A549 (cell line): ENCODE data around the gene DLG1. TPM values are rescaled to one million over a fixed set of nuclear protein-coding genes. Genes with fewer than 3 reads are reported as not detected.

Source experiments
- ATAC-seq, 2 experiments: fragments of 200-7000 bp in 1 of 2; fragments of >200 bp in 1 of 2; cut with Nextera tagmentation in 1 of 2; cut with Tn5 transposase in 1 of 2; 3 replicates each; pipeline versions ENCODE4 v1.8.0 to v1.9.1; 2018 to 2020; ENCODE audit warnings: mild to moderate bottlenecking in 1 of 2, moderate library complexity in 1 of 2
- CTCF ChIA-PET: fragments of 300-600 bp; sonication (Branson Sonifier 250); formaldehyde crosslinking; extraction: SDS; loops from one replicate; lab custom pipeline; 2021; ENCODE audit warnings: antibody characterized with exemption, inconsistent platforms; lab: Yijun Ruan, JAX
- POLR2A ChIA-PET: fragments of 350-600 bp; formaldehyde crosslinking; extraction: SDS; loops from one replicate; lab custom pipeline; 2021; ENCODE audit warnings: antibody characterized with exemption, inconsistent platforms; lab: Yijun Ruan, JAX
- DNase-seq, 2 experiments: peaks; one replicate each; pipeline versions ENCODE4 v3.0.0 to v3.0.0-alpha.2; 2011 to 2016; ENCODE audit warnings: low read depth in 1 of 2, low spot score in 1 of 2
- FAIRE-seq: peaks from 2 replicates; lab custom pipeline; 2011; peaks lifted over from hg19 to GRCh38; lab: Jason Lieb, UNC
- H3K27ac ChIP-seq, 2 experiments: fragments of >200 bp; sonication (Bioruptor Twin); formaldehyde crosslinking; 3 replicates each; pipeline ENCODE4 v1.5.1; 2016 to 2017
- H3K4me1 ChIP-seq: fragments of >200 bp; sonication (Bioruptor Twin); formaldehyde crosslinking; 3 replicates; pipeline ENCODE4 v1.6.1; 2016
- H3K4me2 ChIP-seq: fragments of >200 bp; sonication (Bioruptor Twin); formaldehyde crosslinking; 3 replicates; pipeline ENCODE4 v1.6.1; 2016
- H3K4me3 ChIP-seq: fragments of >200 bp; sonication (Bioruptor Twin); formaldehyde crosslinking; 3 replicates; pipeline ENCODE4 v1.5.1; 2016
- H3K9me3 ChIP-seq: fragments of >200 bp; sonication (Bioruptor Twin); formaldehyde crosslinking; 3 replicates; pipeline ENCODE4 v1.6.1; 2016
- BHLHE40 ChIP-seq: IDR thresholded peaks from 2 replicates; pipeline ENCODE4 v1.6.1; 2012; ENCODE audit warnings: low read depth, low read length, inconsistent platforms
- CBX8 ChIP-seq: fragments of 200-600 bp; sonication (generic); IDR thresholded peaks from 2 replicates; pipeline ENCODE4 v1.6.1; 2016
- CEBPB ChIP-seq, 2 experiments: fragments of >200 bp in 1 of 2; sonication (Bioruptor Twin) in 1 of 2; formaldehyde crosslinking in 1 of 2; IDR thresholded peaks; 2 replicates each; pipeline ENCODE4 v1.6.1; 2012 to 2016
- CHD2 ChIP-seq: fragments of 150-350 bp; IDR thresholded peaks from 2 replicates; pipeline ENCODE4 v1.6.1; 2014; ENCODE audit warnings: low read length; ENCODE audit not compliant: partially characterized antibody
- CHD4 ChIP-seq: fragments of 200-600 bp; sonication (generic); IDR thresholded peaks from 2 replicates; pipeline ENCODE4 v1.6.1; 2016; ENCODE audit warnings: antibody characterized with exemption, mild to moderate bottlenecking, borderline replicate concordance
- EP300 ChIP-seq, 2 experiments: fragments of >200 bp; sonication (Bioruptor Twin); formaldehyde crosslinking; IDR thresholded peaks; 2 replicates in 1 of 2; 3 replicates in 1 of 2; pipeline ENCODE4 v1.6.1; 2016 to 2017
- ESRRA ChIP-seq: fragments of 150-350 bp; IDR thresholded peaks from 2 replicates; pipeline ENCODE4 v1.6.1; 2014; ENCODE audit warnings: mild to moderate bottlenecking, low read length, borderline replicate concordance
- FOSB ChIP-seq: fragments of 250-450 bp; sonication (Bioruptor Pico); IDR thresholded peaks from 2 replicates; pipeline ENCODE4 v1.5.0; 2020; ENCODE audit warnings: mild to moderate bottlenecking, moderate library complexity
- FOXS1 ChIP-seq: fragments of 250-450 bp; sonication (Bioruptor Pico); IDR thresholded peaks from 2 replicates; pipeline ENCODE4 v1.5.0; 2020; ENCODE audit warnings: mild to moderate bottlenecking, moderate library complexity
- GATA3 ChIP-seq: IDR thresholded peaks from 2 replicates; pipeline ENCODE4 v1.6.1; 2012; ENCODE audit warnings: borderline replicate concordance
- HDAC2 ChIP-seq: fragments of 200-600 bp; sonication (generic); IDR thresholded peaks from 2 replicates; pipeline ENCODE4 v1.6.1; 2016
- HOXA7 ChIP-seq: fragments of 250-450 bp; sonication (Bioruptor Pico); IDR thresholded peaks from 2 replicates; pipeline ENCODE4 v1.5.0; 2020; ENCODE audit warnings: mild to moderate bottlenecking, moderate library complexity
- HOXB13 ChIP-seq: fragments of 250-450 bp; sonication (Bioruptor Pico); IDR thresholded peaks from 2 replicates; pipeline ENCODE4 v1.5.0; 2020; ENCODE audit warnings: low read depth, mild to moderate bottlenecking, moderate library complexity
- HOXB5 ChIP-seq: fragments of 250-450 bp; sonication (Bioruptor Pico); IDR thresholded peaks from 2 replicates; pipeline ENCODE4 v1.5.0; 2020; ENCODE audit warnings: mild to moderate bottlenecking, moderate library complexity
- KDM1A ChIP-seq: fragments of 200-600 bp; sonication (generic); IDR thresholded peaks from 2 replicates; pipeline ENCODE4 v1.6.1; 2016; ENCODE audit warnings: low read depth, mild to moderate bottlenecking
- KDM5A ChIP-seq: fragments of 200-600 bp; sonication (generic); IDR thresholded peaks from 2 replicates; pipeline ENCODE4 v1.6.1; 2016; ENCODE audit warnings: antibody characterized with exemption, mild to moderate bottlenecking
- MYC ChIP-seq: IDR thresholded peaks from 2 replicates; pipeline ENCODE4 v1.6.1; 2012; ENCODE audit warnings: mild to moderate bottlenecking, inconsistent platforms, low read length, improper control_type of control experiment, borderline replicate concordance
- NPAS2 ChIP-seq: fragments of 250-450 bp; sonication (Bioruptor Pico); IDR thresholded peaks from 2 replicates; pipeline ENCODE4 v1.8.0; 2022; ENCODE audit warnings: mild to moderate bottlenecking, moderate library complexity, borderline replicate concordance
- POLR2A ChIP-seq: IDR thresholded peaks from 2 replicates; pipeline ENCODE4 v1.6.1; 2012; ENCODE audit warnings: mild to moderate bottlenecking, low read length
- POLR2AphosphoS2 ChIP-seq: conservative IDR thresholded peaks from 2 replicates; pipeline ENCODE4 v1.6.1; 2012; ENCODE audit warnings: low read length, improper control_type of control experiment, inconsistent platforms
- RARB ChIP-seq: fragments of 250-450 bp; sonication (Bioruptor Pico); IDR thresholded peaks from 2 replicates; pipeline ENCODE4 v1.8.0; 2021; ENCODE audit warnings: mild to moderate bottlenecking, moderate library complexity
- RFX5 ChIP-seq: fragments of 450-650 bp; IDR thresholded peaks from 2 replicates; pipeline ENCODE4 v1.7.1; 2014; ENCODE audit warnings: antibody characterized with exemption, mild to moderate bottlenecking, moderate library complexity
- SMC3 ChIP-seq: fragments of >200 bp; sonication (Bioruptor Twin); formaldehyde crosslinking; IDR thresholded peaks from 3 replicates; pipeline ENCODE4 v1.6.1; 2018; ENCODE audit warnings: inconsistent platforms
- SREBF2 ChIP-seq: fragments of 450-650 bp; IDR thresholded peaks from 2 replicates; pipeline ENCODE4 v1.6.1; 2014; ENCODE audit warnings: mild to moderate bottlenecking, moderate library complexity
- TFCP2L1 ChIP-seq: fragments of 250-450 bp; sonication (Bioruptor Pico); IDR thresholded peaks from 2 replicates; pipeline ENCODE4 v1.5.0; 2021; ENCODE audit warnings: mild to moderate bottlenecking
- TP53 ChIP-seq: fragments of 250-450 bp; sonication (Bioruptor Pico); IDR thresholded peaks from 2 replicates; pipeline ENCODE4 v1.5.0; 2021; ENCODE audit warnings: mild to moderate bottlenecking, moderate library complexity
- WGBS: methylation state at CpG from one replicate; pipeline ENCODE4 v1.1.6; 2017; ENCODE audit errors: missing lambda C conversion rate; 5-methylcytosine and 5-hydroxymethylcytosine counted together
- polyA plus RNA-seq, 4 experiments: library from polyadenylated mRNA; depleted of rRNA in 3 of 4; stranded (reverse); fragments of >200 nt; fragmentation: RNase III in 1 of 4; extraction: RNeasy Plus Mini Kit Qiagen cat#74134 plus additional on column Dnase treatment in 1 of 4; gene quantifications; 2 replicates in 3 of 4; 3 replicates in 1 of 4; pipeline ENCODE4 v1.2.3, GENCODE V29; 2011 to 2017
- TF ChIP-seq, protein P1 (sequence below): IDR thresholded peaks from 2 replicates; pipeline ENCODE4 v1.6.1; 2012
- TF ChIP-seq, protein P2 (sequence below): IDR thresholded peaks from 2 replicates; pipeline ENCODE4 v1.6.1; 2012
- TF ChIP-seq, protein P3 (sequence below): IDR thresholded peaks from 2 replicates; pipeline ENCODE4 v1.6.1; 2012; ENCODE audit warnings: low read depth, borderline replicate concordance
- TF ChIP-seq, protein P4 (sequence below): fragments of >200 bp; sonication (Bioruptor Twin); formaldehyde crosslinking; IDR thresholded peaks from 3 replicates; pipeline ENCODE4 v1.6.1; 2016
- TF ChIP-seq, protein P5 (sequence below): fragments of 250-450 bp; sonication (Bioruptor Pico); IDR thresholded peaks from 2 replicates; pipeline ENCODE4 v1.5.0; 2020; ENCODE audit warnings: low read depth, mild to moderate bottlenecking, moderate library complexity

Gene DLG1
- polyA plus RNA-seq, 2 of the 4 experiments (the other 2 are of a cell fraction), result 27.0 to 33.9 TPM

DNA sequence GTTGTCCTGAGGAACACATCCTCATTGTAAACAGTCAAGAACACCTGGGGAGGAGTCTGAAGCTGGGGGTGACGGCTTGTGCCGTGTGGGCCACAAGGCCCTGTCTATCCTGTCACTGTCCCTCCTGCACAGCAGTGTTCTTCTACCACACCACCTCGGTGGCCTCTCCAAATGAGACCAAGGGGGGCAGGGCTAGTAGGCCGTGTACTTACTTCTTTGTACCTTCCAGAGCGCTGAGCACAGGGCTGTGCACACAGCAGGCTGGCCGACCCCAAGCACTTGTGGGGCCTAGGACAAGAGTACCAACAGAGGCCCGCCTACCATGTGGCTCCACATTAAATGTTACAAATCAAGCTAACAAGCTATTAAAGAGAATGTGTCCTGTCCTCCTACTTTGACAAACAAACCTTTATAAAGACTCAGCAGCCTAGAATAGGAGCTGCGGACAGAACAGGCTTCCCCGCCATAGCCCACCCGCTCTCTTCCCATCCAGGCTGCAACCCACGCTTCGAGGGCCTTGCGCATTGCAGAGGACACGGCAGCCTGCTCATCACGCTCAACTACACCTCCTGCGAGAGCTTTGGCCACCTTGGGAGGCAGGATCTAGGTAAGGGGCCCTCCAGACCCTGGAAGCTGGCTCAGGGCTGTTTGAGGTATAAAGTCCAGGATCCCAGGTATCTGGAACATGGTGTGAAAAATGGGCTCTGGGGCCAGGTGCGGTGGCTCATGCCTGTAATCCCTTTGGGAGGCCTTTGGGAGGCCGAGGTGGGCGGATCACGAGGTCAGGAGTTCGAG lies 299.2 kb downstream of the DLG1 start:
- Histone ChIP-seq H3K4me3 (no peak overlapping the region), H3K9me3 (no peaks in the 10 kb centered on the region), H3K4me2 (no peak overlapping the region), H3K27ac (no peak overlapping the region), H3K4me1 (peaks cover 7% of the 10 kb centered on the region)
- ChIA-PET POLR2A (interaction anchor here (0.9 kb wide), 1 partner anchor 191 kb away, joined by 3 read pairs; no protein-coding TSS in a partner anchor), CTCF (interaction anchor here (1.1 to 2.3 kb wide), 3 partner anchors 20 to 189 kb away, joined by 4 to 8 read pairs (median 5); partner anchors contain the start of gene MELTF)
- ATAC-seq (no peak), DNase-seq (no peak), FAIRE-seq (no peak)
- WGBS, result 96% methylated on average over 14 of the region's 21 CpGs
- TF ChIP-seq POLR2A (no peak), CHD4 (no peak), HOXB13 (no peak), RARB (no peak), RFX5 (no peak), CBX8 (no peak), TP53 (CRISPR knock-in tag) (no peak), GATA3 (no peak), BHLHE40 (no peak), NPAS2 (no peak), HOXA7 (CRISPR knock-in tag) (no peak), POLR2AphosphoS2 (no peak), FOXS1 (CRISPR knock-in tag) (no peak), TFCP2L1 (CRISPR knock-in tag) (no peak), KDM5A (no peak), ESRRA (no peak), KDM1A (no peak), EP300 (IDR thresholded peaks at IDR 0.05) (no peak)
- TF ChIP-seq, protein P1, sequence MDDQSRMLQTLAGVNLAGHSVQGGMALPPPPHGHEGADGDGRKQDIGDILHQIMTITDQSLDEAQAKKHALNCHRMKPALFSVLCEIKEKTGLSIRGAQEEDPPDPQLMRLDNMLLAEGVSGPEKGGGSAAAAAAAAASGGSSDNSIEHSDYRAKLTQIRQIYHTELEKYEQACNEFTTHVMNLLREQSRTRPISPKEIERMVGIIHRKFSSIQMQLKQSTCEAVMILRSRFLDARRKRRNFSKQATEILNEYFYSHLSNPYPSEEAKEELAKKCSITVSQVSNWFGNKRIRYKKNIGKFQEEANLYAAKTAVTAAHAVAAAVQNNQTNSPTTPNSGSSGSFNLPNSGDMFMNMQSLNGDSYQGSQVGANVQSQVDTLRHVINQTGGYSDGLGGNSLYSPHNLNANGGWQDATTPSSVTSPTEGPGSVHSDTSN, result no peak
- TF ChIP-seq, protein P2, sequence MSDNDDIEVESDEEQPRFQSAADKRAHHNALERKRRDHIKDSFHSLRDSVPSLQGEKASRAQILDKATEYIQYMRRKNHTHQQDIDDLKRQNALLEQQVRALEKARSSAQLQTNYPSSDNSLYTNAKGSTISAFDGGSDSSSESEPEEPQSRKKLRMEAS, result no peak
- TF ChIP-seq, all 56 proteins: peak for 0

DNA sequence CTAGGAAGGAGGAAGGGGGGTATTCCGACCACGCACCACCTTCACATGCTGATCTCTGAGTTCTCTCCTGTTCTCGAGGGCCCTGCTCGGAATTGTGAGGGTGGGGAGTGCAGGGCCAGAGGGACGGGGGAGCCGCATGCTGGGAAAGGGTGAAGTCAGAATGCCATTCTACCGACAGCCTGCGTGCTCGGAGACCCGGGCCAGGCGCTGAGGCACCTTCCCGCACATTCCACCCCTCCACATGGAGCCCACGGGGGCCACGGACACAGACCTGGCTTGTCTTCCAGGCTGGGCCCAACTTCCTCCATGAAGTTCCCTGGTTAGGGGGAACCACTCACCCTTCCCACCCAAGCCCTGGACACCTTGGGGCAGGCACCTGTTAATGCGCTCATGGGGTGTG lies 301.1 kb downstream of the DLG1 start:
- ATAC-seq (no peak), DNase-seq (no peak), FAIRE-seq (no peak)
- no peak overlapping the region for H3K27ac ChIP-seq
- H3K4me3 ChIP-seq, result no peak overlapping the region
- no peaks in the 10 kb centered on the region; the same call in 2 of the 3 replicates for H3K4me1 ChIP-seq
- H3K9me3 ChIP-seq, result no peaks in the 10 kb centered on the region
- POLR2A ChIA-PET, result no interaction called here
- TF ChIP-seq SMC3 (no peak), FOSB (CRISPR knock-in tag) (no peak), CHD4 (no peak), HDAC2 (no peak), HOXB13 (no peak), KDM1A (no peak), SREBF2 (no peak), HOXB5 (CRISPR knock-in tag) (no peak), MYC (no peak), RARB (no peak), CEBPB (IDR thresholded peaks at IDR 0.05) (no peak), NPAS2 (no peak), TP53 (CRISPR knock-in tag) (no peak), CHD2 (no peak)
- TF ChIP-seq, protein P3, sequence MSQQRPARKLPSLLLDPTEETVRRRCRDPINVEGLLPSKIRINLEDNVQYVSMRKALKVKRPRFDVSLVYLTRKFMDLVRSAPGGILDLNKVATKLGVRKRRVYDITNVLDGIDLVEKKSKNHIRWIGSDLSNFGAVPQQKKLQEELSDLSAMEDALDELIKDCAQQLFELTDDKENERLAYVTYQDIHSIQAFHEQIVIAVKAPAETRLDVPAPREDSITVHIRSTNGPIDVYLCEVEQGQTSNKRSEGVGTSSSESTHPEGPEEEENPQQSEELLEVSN, result no peak
- TF ChIP-seq, protein P4, sequence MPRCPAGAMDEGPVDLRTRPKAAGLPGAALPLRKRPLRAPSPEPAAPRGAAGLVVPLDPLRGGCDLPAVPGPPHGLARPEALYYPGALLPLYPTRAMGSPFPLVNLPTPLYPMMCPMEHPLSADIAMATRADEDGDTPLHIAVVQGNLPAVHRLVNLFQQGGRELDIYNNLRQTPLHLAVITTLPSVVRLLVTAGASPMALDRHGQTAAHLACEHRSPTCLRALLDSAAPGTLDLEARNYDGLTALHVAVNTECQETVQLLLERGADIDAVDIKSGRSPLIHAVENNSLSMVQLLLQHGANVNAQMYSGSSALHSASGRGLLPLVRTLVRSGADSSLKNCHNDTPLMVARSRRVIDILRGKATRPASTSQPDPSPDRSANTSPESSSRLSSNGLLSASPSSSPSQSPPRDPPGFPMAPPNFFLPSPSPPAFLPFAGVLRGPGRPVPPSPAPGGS, result no peak
- TF ChIP-seq, protein P5, sequence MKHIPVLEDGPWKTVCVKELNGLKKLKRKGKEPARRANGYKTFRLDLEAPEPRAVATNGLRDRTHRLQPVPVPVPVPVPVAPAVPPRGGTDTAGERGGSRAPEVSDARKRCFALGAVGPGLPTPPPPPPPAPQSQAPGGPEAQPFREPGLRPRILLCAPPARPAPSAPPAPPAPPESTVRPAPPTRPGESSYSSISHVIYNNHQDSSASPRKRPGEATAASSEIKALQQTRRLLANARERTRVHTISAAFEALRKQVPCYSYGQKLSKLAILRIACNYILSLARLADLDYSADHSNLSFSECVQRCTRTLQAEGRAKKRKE (CRISPR knock-in tag), result no peak
- TF ChIP-seq, protein P1, result no peak
- WGBS, result 91% methylated on average over 14 of the region's 15 CpGs
- CTCF ChIA-PET, result interaction anchor here (1.1 kb wide), 2 partner anchors 32 to 33 kb away, joined by 3 read pairs; partner anchors contain the start of gene MELTF
- no peak overlapping the region for H3K4me2 ChIP-seq
